Lung (tissue), 12 donors: ENCODE results near the gene CTSZ. TPM values are rescaled to one million over a fixed set of nuclear protein-coding genes. Genes with fewer than 3 reads are reported as not detected.
A peak's percentile ranks its signal among the peaks of the same experiment; 100 is the strongest.
"Not testable (repeated sequence)": the region's sequence is repeated elsewhere in the genome, so short reads cannot be mapped to it uniquely, and the experiment has no call there.

ENCODE experiments used
- ATAC-seq: fragments of 200-7000 bp; cut with Tn5 transposase; one replicate; pipeline ENCODE4 v1.9.1; 2020; ENCODE audit warnings: moderate number of reproducible peaks; ENCODE audit not compliant: insufficient read depth, low FRiP score
- DNase-seq, 3 donors: peaks; one replicate each; pipeline ENCODE4 v3.0.0-alpha.2; 2013 to 2017
- H3K27ac ChIP-seq, 2 donors: one replicate each; pipeline ENCODE4 v1.5.1; 2013; ENCODE audit warnings: mild to moderate bottlenecking in 2 of 2, moderate library complexity in 2 of 2, control low read depth in 1 of 2, inconsistent platforms in 1 of 2, low read depth in 1 of 2, low read length in 1 of 2
- H3K27me3 ChIP-seq, 3 donors: one replicate each; pipeline ENCODE4 v1.5.1; 2013; ENCODE audit warnings: low read length in 2 of 3; ENCODE audit not compliant: control insufficient read depth in 3 of 3, insufficient read depth in 3 of 3
- H3K36me3 ChIP-seq, 4 donors: one replicate each; pipeline ENCODE4 v1.5.1; 2013; ENCODE audit warnings: low read length in 4 of 4, mild to moderate bottlenecking in 1 of 4, moderate library complexity in 1 of 4; ENCODE audit not compliant: control insufficient read depth in 4 of 4, insufficient read depth in 4 of 4
- H3K4me1 ChIP-seq, 5 donors: one replicate each; pipeline ENCODE4 v1.5.1; 2013; ENCODE audit warnings: low read length in 5 of 5, mild to moderate bottlenecking in 2 of 5, moderate library complexity in 1 of 5; ENCODE audit not compliant: control insufficient read depth in 5 of 5, insufficient read depth in 5 of 5
- H3K4me3 ChIP-seq: one replicate; pipeline ENCODE4 v1.5.1; 2013; ENCODE audit warnings: mild to moderate bottlenecking, control low read depth, moderate library complexity
- H3K9ac ChIP-seq, 2 donors: one replicate each; pipeline ENCODE4 v1.5.1; 2013; ENCODE audit warnings: low read length in 2 of 2, control low read depth in 1 of 2; ENCODE audit not compliant: insufficient read depth in 1 of 2
- H3K9me3 ChIP-seq, 4 donors: one replicate each; pipeline ENCODE4 v1.5.1; 2013; ENCODE audit warnings: low read length in 3 of 4, mild to moderate bottlenecking in 1 of 4, moderate library complexity in 1 of 4; ENCODE audit not compliant: control insufficient read depth in 4 of 4, insufficient read depth in 3 of 4
- CTCF ChIP-seq: IDR thresholded peaks from 2 replicates; pipeline ENCODE4 v1.5.1; 2012; ENCODE audit warnings: mild to moderate bottlenecking; ENCODE audit errors: control extremely low read depth, extremely low read depth
- WGBS, 2 donors: extraction: QIAGEN DNeasy Blood & Tissue Kit; methylation state at CpG; one replicate each; pipeline ENCODE4 v1.1.7; 2013; 5-methylcytosine and 5-hydroxymethylcytosine counted together
- polyA plus RNA-seq, 2 donors: library from polyadenylated mRNA; stranded (reverse); fragments of 200-250 nt; gene quantifications; one replicate each; pipeline ENCODE4 v1.2.1, GENCODE V29; 2013
- total RNA-seq, 2 donors: library from RNA; depleted of rRNA in 1 of 2; stranded (reverse); fragments of >200 nt in 1 of 2; gene quantifications; one replicate each; pipeline ENCODE4 v1.2.1, GENCODE V29; 2014 to 2021
- donor health status: control.
- donor health status: control.
- donor health status: Bipolar disorder and iron deficiency.
- donor health status: healthy.
- donor health status: DM: yes; HTN: yes; CAD: no.

CTSZ gene
- total and polyA plus RNA-seq, 4 donors = 105 to 558 (median 291) TPM

- no peak for TF ChIP-seq CTCF
- Histone ChIP-seq H3K4me3 (no peak overlapping the region), H3K9me3 (peaks cover 0 to 3% (median 0%) of the 10 kb centered on the region in 4 donors), H3K4me1 (peaks cover 0 to 11% (median 9%) of the 10 kb centered on the region in 5 donors), H3K36me3 (peaks cover 12 to 30% (median 22%) of the 10 kb centered on the region in 4 donors), H3K27me3 (no peaks in the 10 kb centered on the region), H3K27ac (no peak overlapping the region), H3K9ac (no peak overlapping the region)
- WGBS, 2 donors = 90% methylated on average over 6 of the region's 6 CpGs
- no peak for ATAC-seq
- DNase-seq = no peak
Measured at GRCh38 chr20:58984691-58985090, 22.4 kb downstream of the CTSZ start.

- Histone ChIP-seq H3K4me1 (peaks cover 0 to 11% (median 9%) of the 10 kb centered on the region in 5 donors), H3K36me3 (peaks cover 4 to 15% (median 9%) of the 10 kb centered on the region in 4 donors)
- H3K9ac ChIP-seq, H3K27ac ChIP-seq, H3K4me3 ChIP-seq, H3K27me3 ChIP-seq, ATAC-seq, DNase-seq, H3K9me3 ChIP-seq: not testable (repeated sequence)
- WGBS, 2 donors = 93 to 95% methylated on average over 11 to 12 of the region's 12 CpGs
Measured at GRCh38 chr20:58983115-58983468, 24.0 kb downstream of the CTSZ start.

GRCh38 chr20:58982406-58983114 lies 24.5 kb downstream of the CTSZ start:
- 88 to 89% methylated on average over 12 of the region's 12 CpGs for WGBS, 2 donors
- Histone ChIP-seq H3K27ac (no peak overlapping the region), H3K27me3 (no peaks in the 10 kb centered on the region), H3K9me3 (peaks cover 0 to 3% (median 0%) of the 10 kb centered on the region in 4 donors), H3K4me1 (peaks cover 0 to 11% (median 9%) of the 10 kb centered on the region in 5 donors), H3K4me3 (no peak overlapping the region), H3K36me3 (peaks cover 0 to 10% (median 6%) of the 10 kb centered on the region in 4 donors), H3K9ac (no peak overlapping the region)
- ATAC-seq (no peak), DNase-seq (no peak)
- no peak for TF ChIP-seq CTCF

GRCh38 chr20:58981628-58982364 lies 25.3 kb downstream of the CTSZ start:
- peak overlapping the region; percentile 76 for H3K9ac ChIP-seq
- WGBS, 2 donors = 19 to 22% methylated on average over 28 to 29 of the region's 29 CpGs
- DNase-seq (peak in 2 of 3 donors; percentile 63 to 66), ATAC-seq (no peak)
- no peaks in the 10 kb centered on the region for H3K27me3 ChIP-seq
- peak overlapping the region; percentile 43 to 95 for H3K27ac ChIP-seq
- no peak for TF ChIP-seq CTCF
- H3K4me3 ChIP-seq = peak overlapping the region; percentile 95
- H3K9me3 ChIP-seq = peaks cover 0 to 3% (median 0%) of the 10 kb centered on the region in 4 donors
- peaks cover 0 to 4% (median 4%) of the 10 kb centered on the region in 4 donors for H3K36me3 ChIP-seq
- peaks cover 0 to 11% (median 9%) of the 10 kb centered on the region in 5 donors for H3K4me1 ChIP-seq
